ENCODE results near the gene CCDC85A. TPM values are rescaled to one million over a fixed set of nuclear protein-coding genes. Genes with fewer than 3 reads are reported as not detected.

Gene CCDC85A
- total RNA-seq, 2 donors from 2014 or later = 0.18 to 0.86 TPM

DNA sequence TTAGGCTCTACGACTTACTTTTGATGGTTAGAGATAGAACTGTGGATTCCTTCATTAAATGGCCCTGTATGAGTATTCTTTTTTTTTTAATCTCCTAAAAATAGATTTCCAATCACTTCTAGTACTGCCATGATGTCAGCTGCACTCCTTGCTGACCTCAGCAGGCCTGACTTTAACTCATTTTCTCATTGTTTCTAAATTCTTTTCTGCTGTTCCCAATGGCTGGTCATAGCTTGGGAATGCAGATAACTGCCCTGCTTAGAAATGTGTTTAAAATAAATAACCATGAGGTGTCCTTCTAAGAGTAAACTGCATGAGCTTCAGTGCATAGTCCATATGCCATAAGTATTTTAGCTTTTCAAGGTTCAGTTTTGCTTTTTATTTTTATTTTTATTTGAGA, 15.7 kb downstream of the CCDC85A start:
- Mint-ChIP-seq H3K27ac (no peak overlapping the region), H3K4me1 (no peaks in the 10 kb centered on the region), H3K36me3 (ENCODE audit: low read depth) (no peaks in the 10 kb centered on the region), H3K4me3 (no peak overlapping the region), H3K9me3 (no peaks in the 10 kb centered on the region), H3K27me3 (ENCODE audit: insufficient read depth) (peaks cover 45% of the 10 kb centered on the region)
- Histone ChIP-seq H3K4me3 (ENCODE audit: low read length) (no peak overlapping the region), H3K27ac (ENCODE audit: low read depth, low read length) (no peak overlapping the region), H3K9me3 (ENCODE audit: control insufficient read depth, low read length) (no peaks in the 10 kb centered on the region), H3K27me3 (ENCODE audit: control insufficient read depth, insufficient read depth, low read length, poor library complexity, severe bottlenecking) (peaks cover 54% of the 10 kb centered on the region), H3K9ac (ENCODE audit: extremely low read depth, low read length, poor library complexity, severe bottlenecking) (no peak overlapping the region), H3K4me1 (ENCODE audit: control insufficient read depth, insufficient read depth, low read length) (no peaks in the 10 kb centered on the region), H3K36me3 (ENCODE audit: control insufficient read depth, insufficient read depth, low read length) (no peaks in the 10 kb centered on the region)
- no peak for DNase-seq
- TF ChIP-seq, protein P1, sequence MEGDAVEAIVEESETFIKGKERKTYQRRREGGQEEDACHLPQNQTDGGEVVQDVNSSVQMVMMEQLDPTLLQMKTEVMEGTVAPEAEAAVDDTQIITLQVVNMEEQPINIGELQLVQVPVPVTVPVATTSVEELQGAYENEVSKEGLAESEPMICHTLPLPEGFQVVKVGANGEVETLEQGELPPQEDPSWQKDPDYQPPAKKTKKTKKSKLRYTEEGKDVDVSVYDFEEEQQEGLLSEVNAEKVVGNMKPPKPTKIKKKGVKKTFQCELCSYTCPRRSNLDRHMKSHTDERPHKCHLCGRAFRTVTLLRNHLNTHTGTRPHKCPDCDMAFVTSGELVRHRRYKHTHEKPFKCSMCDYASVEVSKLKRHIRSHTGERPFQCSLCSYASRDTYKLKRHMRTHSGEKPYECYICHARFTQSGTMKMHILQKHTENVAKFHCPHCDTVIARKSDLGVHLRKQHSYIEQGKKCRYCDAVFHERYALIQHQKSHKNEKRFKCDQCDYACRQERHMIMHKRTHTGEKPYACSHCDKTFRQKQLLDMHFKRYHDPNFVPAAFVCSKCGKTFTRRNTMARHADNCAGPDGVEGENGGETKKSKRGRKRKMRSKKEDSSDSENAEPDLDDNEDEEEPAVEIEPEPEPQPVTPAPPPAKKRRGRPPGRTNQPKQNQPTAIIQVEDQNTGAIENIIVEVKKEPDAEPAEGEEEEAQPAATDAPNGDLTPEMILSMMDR (conservative IDR thresholded peaks at IDR 0.05) = no peak
- 89% methylated on average over 1 of the region's 1 CpG; no CpG with 5 or more reads in 1 of the 2 experiments for WGBS, 2 experiments (ENCODE audit: insufficient coverage in 1 of 2, insufficient read length in 1 of 2)

DNA sequence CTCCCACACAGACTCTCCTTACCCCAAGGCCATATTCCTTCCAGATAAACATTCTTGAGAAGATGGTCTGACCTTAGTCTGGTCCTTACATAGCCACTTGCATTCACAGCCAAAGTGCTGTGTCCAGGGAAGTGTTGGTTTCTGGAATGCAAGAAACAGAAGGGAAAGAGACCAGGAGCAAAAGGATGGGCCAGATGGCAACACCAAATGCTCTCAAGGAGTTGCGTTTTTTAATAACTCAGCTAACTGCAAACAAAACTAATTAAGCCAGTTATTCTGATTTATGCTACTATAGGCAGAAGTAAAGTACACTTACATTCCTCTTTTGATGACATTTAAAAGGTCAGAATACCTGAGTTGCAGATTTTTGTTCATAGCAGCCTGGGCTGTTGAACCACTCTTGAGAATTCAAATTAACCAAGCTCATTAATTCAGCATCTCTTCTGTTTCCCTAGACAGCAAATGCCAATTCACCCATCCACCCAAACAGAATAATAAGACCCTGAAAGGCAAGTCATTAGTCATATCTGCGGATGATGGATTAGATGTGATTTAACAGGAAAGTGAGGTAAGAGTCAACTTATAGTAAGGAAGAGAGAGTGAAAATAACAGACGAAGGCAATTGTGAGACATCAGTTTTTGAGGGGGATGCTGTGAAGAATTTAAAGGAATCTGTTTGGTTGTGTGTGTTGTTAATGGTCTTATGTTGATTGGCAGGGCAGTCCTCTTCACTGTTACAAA, 18.8 kb downstream of the CCDC85A start:
- H3K9ac ChIP-seq (ENCODE audit: extremely low read depth, low read length, poor library complexity, severe bottlenecking) = no peak overlapping the region
- no peak overlapping the region for H3K27ac ChIP-seq (ENCODE audit: low read depth, low read length)
- H3K27me3 Mint-ChIP-seq (ENCODE audit: insufficient read depth) = peaks cover 27% of the 10 kb centered on the region
- no peak overlapping the region for H3K4me3 Mint-ChIP-seq
- H3K27ac Mint-ChIP-seq = no peak overlapping the region
- H3K4me3 ChIP-seq (ENCODE audit: low read length) = no peak overlapping the region
- H3K36me3 ChIP-seq (ENCODE audit: control insufficient read depth, insufficient read depth, low read length) = no peaks in the 10 kb centered on the region
- TF ChIP-seq, protein P1 (conservative IDR thresholded peaks at IDR 0.05) = no peak
- 89 to 95% methylated on average over 3 of the region's 3 CpGs for WGBS, 2 experiments (ENCODE audit: insufficient coverage in 1 of 2, insufficient read length in 1 of 2)
- no peak for DNase-seq
- no peaks in the 10 kb centered on the region for H3K36me3 Mint-ChIP-seq (ENCODE audit: low read depth)
- H3K9me3 Mint-ChIP-seq = no peaks in the 10 kb centered on the region
- peaks cover 28% of the 10 kb centered on the region for H3K27me3 ChIP-seq (ENCODE audit: control insufficient read depth, insufficient read depth, low read length, poor library complexity, severe bottlenecking)
- no peaks in the 10 kb centered on the region for H3K4me1 ChIP-seq (ENCODE audit: control insufficient read depth, insufficient read depth, low read length)
- no peaks in the 10 kb centered on the region for H3K4me1 Mint-ChIP-seq
- H3K9me3 ChIP-seq (ENCODE audit: control insufficient read depth, low read length) = no peaks in the 10 kb centered on the region

DNA sequence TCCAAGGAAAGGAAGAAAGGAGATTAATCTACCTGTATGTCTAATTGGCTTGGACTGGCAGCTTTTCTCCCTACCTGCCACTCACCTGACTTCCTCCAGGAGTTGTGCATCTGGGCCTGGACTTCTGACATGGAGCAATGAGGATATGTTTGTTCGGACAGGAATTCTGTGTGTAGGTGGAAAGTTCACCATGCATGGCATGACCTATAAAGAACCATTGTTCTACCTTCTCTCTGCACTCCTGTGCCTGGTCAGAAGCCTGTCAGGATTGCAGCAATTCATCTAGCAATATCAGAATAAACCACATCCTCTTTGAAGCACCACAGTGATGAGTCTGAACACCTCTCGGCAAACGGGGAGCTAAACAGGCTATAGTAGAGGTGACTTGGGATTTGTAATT, 20.8 kb downstream of the CCDC85A start:
- H3K27me3 Mint-ChIP-seq (ENCODE audit: insufficient read depth) = peaks cover 21% of the 10 kb centered on the region
- TF ChIP-seq, protein P1 (conservative IDR thresholded peaks at IDR 0.05) = no peak
- 94% methylated on average over 3 of the region's 3 CpGs; no CpG with 5 or more reads in 1 of the 2 experiments for WGBS, 2 experiments (ENCODE audit: insufficient coverage in 1 of 2, insufficient read length in 1 of 2)

More for the DNA sequence above, 20.8 kb downstream of the CCDC85A start:
- no peaks in the 10 kb centered on the region for H3K36me3 Mint-ChIP-seq (ENCODE audit: low read depth)
- peaks cover 20% of the 10 kb centered on the region for H3K27me3 ChIP-seq (ENCODE audit: control insufficient read depth, insufficient read depth, low read length, poor library complexity, severe bottlenecking)
- no peak for DNase-seq
- no peaks in the 10 kb centered on the region for H3K4me1 ChIP-seq (ENCODE audit: control insufficient read depth, insufficient read depth, low read length)
- H3K9me3 Mint-ChIP-seq = no peaks in the 10 kb centered on the region
- no peaks in the 10 kb centered on the region for H3K9me3 ChIP-seq (ENCODE audit: control insufficient read depth, low read length)
- H3K4me1 Mint-ChIP-seq = no peaks in the 10 kb centered on the region
- H3K4me3 ChIP-seq (ENCODE audit: low read length) = no peak overlapping the region
- H3K36me3 ChIP-seq (ENCODE audit: control insufficient read depth, insufficient read depth, low read length) = no peaks in the 10 kb centered on the region
- no peak overlapping the region for H3K27ac Mint-ChIP-seq
- H3K9ac ChIP-seq (ENCODE audit: extremely low read depth, low read length, poor library complexity, severe bottlenecking) = no peak overlapping the region
- H3K4me3 Mint-ChIP-seq = no peak overlapping the region
- H3K27ac ChIP-seq (ENCODE audit: low read depth, low read length) = no peak overlapping the region

All from endodermal cell (in vitro differentiated cells).